Measurements from ENCODE around the gene EPS8L3. TPM values are rescaled to one million over a fixed set of nuclear protein-coding genes. Genes with fewer than 3 reads are reported as not detected.

Gene EPS8L3
- total and polyA plus RNA-seq, 2 of the 8 experiments (the other 6 are each of a cell fraction or from before 2014, with no cell fraction given) = not detected

GRCh38 chr1:109793486-109794318 lies 30.0 kb upstream of the EPS8L3 start:
- H2AFZ ChIP-seq (ENCODE audit: low read length) = no peak overlapping the region
- no peak overlapping the region for H4K5ac ChIP-seq (ENCODE audit: insufficient read length, low read depth, low read length)
- no peaks in the 10 kb centered on the region for H3K36me3 ChIP-seq (ENCODE audit: control insufficient read depth in 2 of 4, insufficient read depth in 4 of 4, low read length in 3 of 4)
- no peaks in the 10 kb centered on the region for H3K79me2 ChIP-seq (ENCODE audit: control insufficient read depth in 1 of 2, insufficient read depth in 2 of 2, low read length in 2 of 2)
- no peak overlapping the region for H3K18ac ChIP-seq (ENCODE audit: extremely low read depth, low read length)
- H3K27ac ChIP-seq (ENCODE audit: low read depth, low read length) = no peak overlapping the region
- peaks cover 0 to 3% (median 2%) of the 10 kb centered on the region in 4 experiments; a peak in 2 of 7 replicates for H3K27me3 ChIP-seq (replicated peaks in 1 of 4; ENCODE audit: control insufficient read depth in 3 of 4, extremely low read depth in 1 of 4, insufficient read depth in 3 of 4, low read length in 3 of 4)
- no peaks in the 10 kb centered on the region for H3K79me1 ChIP-seq (ENCODE audit: low read depth, low read length)
- 81% methylated on average over 11 of the region's 11 CpGs; no CpG with 5 or more reads in 1 of the 2 experiments for WGBS, 2 experiments (ENCODE audit: extremely low coverage in 1 of 2, insufficient coverage in 1 of 2, insufficient read length in 1 of 2, insufficient replicate concordance in 2 of 2, low coverage in 1 of 2, low lambda C conversion rate in 2 of 2, missing lambda C conversion rate in 1 of 2)
- H2BK20ac ChIP-seq (ENCODE audit: low read length) = 0 out of 2 replicates have a peak overlapping the region, but pooled peaks have one; percentile 15
- H4K20me1 ChIP-seq (replicated peaks in 1 of 2; ENCODE audit: control insufficient read depth in 1 of 2, insufficient read depth in 2 of 2, low read length in 2 of 2) = no peaks in the 10 kb centered on the region
- H2BK5ac ChIP-seq (ENCODE audit: low read depth, low read length) = 0 out of 2 replicates have a peak overlapping the region, but pooled peaks have one; percentile 26
- DNase-seq (ENCODE audit: low read depth in 1 of 2, low spot score in 2 of 2) (no peak), FAIRE-seq (no peak)
- no peak overlapping the region for H3K4me2 ChIP-seq (ENCODE audit: insufficient read depth in 1 of 2, low read depth in 2 of 2, low read length in 2 of 2)
- H3K4me3 ChIP-seq (ENCODE audit: extremely low read depth in 1 of 4, insufficient read depth in 2 of 4, low read depth in 3 of 4, low read length in 4 of 4) = no peak overlapping the region
- H3K23ac ChIP-seq (ENCODE audit: insufficient read length) = no peak overlapping the region
- 0 out of 2 replicates have a peak overlapping the region, but pooled peaks have one; percentile 62 for H2BK15ac ChIP-seq (ENCODE audit: low read length)
- H3K9me3 ChIP-seq (ENCODE audit: insufficient read depth in 2 of 2, low read depth in 1 of 2, low read length in 1 of 2) = no peaks in the 10 kb centered on the region
- H3K14ac ChIP-seq (ENCODE audit: insufficient read length) = no peak overlapping the region
- H3K56ac ChIP-seq (replicated peaks; ENCODE audit: insufficient read length, low read depth, low read length) = no peak overlapping the region
- H3K4me1 ChIP-seq (replicated peaks in 1 of 4; ENCODE audit: control insufficient read depth in 3 of 4, insufficient read depth in 4 of 4, low read length in 3 of 4) = peaks cover 0 to 18% (median 7%) of the 10 kb centered on the region in 4 experiments; a peak in 6 of 7 replicates
- H3K9ac ChIP-seq (replicated peaks in 1 of 4; ENCODE audit: extremely low read depth in 1 of 4, low read depth in 3 of 4, low read length in 3 of 4) = no peak overlapping the region
- no peak overlapping the region for H2BK120ac ChIP-seq (replicated peaks; ENCODE audit: low read depth, low read length)
- H2BK12ac ChIP-seq (ENCODE audit: low read depth, low read length) = peak overlapping the region; percentile 72; the same call in 1 of the 2 replicates
- H2AK5ac ChIP-seq (ENCODE audit: low read depth, low read length) = no peak overlapping the region
- CTCF ChIA-PET (ENCODE audit: partially characterized antibody) = interaction anchor here (0.6 to 27.2 kb wide), 5 partner anchors 18 to 187 kb away, joined by 4 to 700 read pairs (median 15); partner anchors contain the start of gene AHCYL1
- H4K8ac ChIP-seq (ENCODE audit: extremely low read depth, insufficient read depth, low read length) = no peak overlapping the region
- H3K23me2 ChIP-seq (ENCODE audit: low read depth, low read length) = no peaks in the 10 kb centered on the region
- H4K91ac ChIP-seq (replicated peaks; ENCODE audit: insufficient read length, low read length) = no peak overlapping the region
- H3K4ac ChIP-seq (replicated peaks; ENCODE audit: insufficient read length, low read depth, low read length) = no peak overlapping the region
- POLR2A ChIA-PET (ENCODE audit: partially characterized antibody) = interaction anchor here (1.3 kb wide), 1 partner anchor 9 kb away, joined by 4 read pairs; no protein-coding TSS in a partner anchor
- TF ChIP-seq, protein P1, sequence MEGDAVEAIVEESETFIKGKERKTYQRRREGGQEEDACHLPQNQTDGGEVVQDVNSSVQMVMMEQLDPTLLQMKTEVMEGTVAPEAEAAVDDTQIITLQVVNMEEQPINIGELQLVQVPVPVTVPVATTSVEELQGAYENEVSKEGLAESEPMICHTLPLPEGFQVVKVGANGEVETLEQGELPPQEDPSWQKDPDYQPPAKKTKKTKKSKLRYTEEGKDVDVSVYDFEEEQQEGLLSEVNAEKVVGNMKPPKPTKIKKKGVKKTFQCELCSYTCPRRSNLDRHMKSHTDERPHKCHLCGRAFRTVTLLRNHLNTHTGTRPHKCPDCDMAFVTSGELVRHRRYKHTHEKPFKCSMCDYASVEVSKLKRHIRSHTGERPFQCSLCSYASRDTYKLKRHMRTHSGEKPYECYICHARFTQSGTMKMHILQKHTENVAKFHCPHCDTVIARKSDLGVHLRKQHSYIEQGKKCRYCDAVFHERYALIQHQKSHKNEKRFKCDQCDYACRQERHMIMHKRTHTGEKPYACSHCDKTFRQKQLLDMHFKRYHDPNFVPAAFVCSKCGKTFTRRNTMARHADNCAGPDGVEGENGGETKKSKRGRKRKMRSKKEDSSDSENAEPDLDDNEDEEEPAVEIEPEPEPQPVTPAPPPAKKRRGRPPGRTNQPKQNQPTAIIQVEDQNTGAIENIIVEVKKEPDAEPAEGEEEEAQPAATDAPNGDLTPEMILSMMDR (IDR thresholded peaks at IDR 0.05; ENCODE audit: control extremely low read depth in 1 of 3, insufficient read depth in 1 of 3, low read depth in 1 of 3, low read length in 3 of 3) = no peak

All from H1 (cell line).